ENCODE data around the gene C1orf226.

Gene C1orf226

GRCh38 chr1:162381383-162381782, at the start of gene C1orf226:
Gene C1orf226 (plus strand): TSS chr1:162381728. CDS start chr1:162381902, 174 bp downstream.
- TF ChIP-seq BACH2 (CRISPR knock-in tag; IDR thresholded peaks at IDR 0.05; ENCODE audit: borderline replicate concordance) (no peak), TOX (CRISPR knock-in tag; IDR thresholded peaks at IDR 0.05; ENCODE audit: borderline replicate concordance) (no peak), ZC3H10 (CRISPR knock-in tag; IDR thresholded peaks at IDR 0.05) (no peak), ZFP3 (CRISPR knock-in tag; IDR thresholded peaks at IDR 0.05) (no peak), OSR1 (CRISPR knock-in tag; IDR thresholded peaks at IDR 0.05) (no peak), ZNF565 (CRISPR knock-in tag; conservative IDR thresholded peaks at IDR 0.05; ENCODE audit: low read depth) (no peak), RARB (CRISPR knock-in tag; IDR thresholded peaks at IDR 0.05) (no peak), ZFP30 (CRISPR knock-in tag; IDR thresholded peaks at IDR 0.05) (no peak), PATZ1 (CRISPR knock-in tag; IDR thresholded peaks at IDR 0.05; ENCODE audit: borderline replicate concordance) (no peak), ESRRG (CRISPR knock-in tag; IDR thresholded peaks at IDR 0.05) (no peak), ZNF8 (CRISPR knock-in tag; IDR thresholded peaks at IDR 0.05) (no peak), ARNTL (CRISPR knock-in tag; IDR thresholded peaks at IDR 0.05; ENCODE audit: borderline replicate concordance, low read depth) (no peak), TCF4 (CRISPR knock-in tag; IDR thresholded peaks at IDR 0.05; ENCODE audit: borderline replicate concordance) (no peak), PPARA (CRISPR knock-in tag; IDR thresholded peaks at IDR 0.05; ENCODE audit: borderline replicate concordance) (no peak)
- ATAC-seq = no peak

GRCh38 chr1:162333991-162334390, 47.5 kb upstream of the C1orf226 start:
- ATAC-seq = no peak

GRCh38 chr1:162335126-162335525, 46.4 kb upstream of the C1orf226 start:
- no peak for ATAC-seq
- TF ChIP-seq ZC3H10 (CRISPR knock-in tag; IDR thresholded peaks at IDR 0.05) (no peak), TSHZ2 (CRISPR knock-in tag; IDR thresholded peaks at IDR 0.05) (no peak), PATZ1 (CRISPR knock-in tag; IDR thresholded peaks at IDR 0.05; ENCODE audit: borderline replicate concordance) (no peak), ARNTL (CRISPR knock-in tag; IDR thresholded peaks at IDR 0.05; ENCODE audit: borderline replicate concordance, low read depth) (no peak), SNAI2 (CRISPR knock-in tag; IDR thresholded peaks at IDR 0.05) (no peak), GLIS3 (CRISPR knock-in tag; IDR thresholded peaks at IDR 0.05) (no peak), POU6F1 (CRISPR knock-in tag; IDR thresholded peaks at IDR 0.05; ENCODE audit: borderline replicate concordance, low read depth) (no peak), RARB (CRISPR knock-in tag; IDR thresholded peaks at IDR 0.05) (no peak), CSRNP3 (CRISPR knock-in tag; IDR thresholded peaks at IDR 0.05) (no peak), TCF4 (CRISPR knock-in tag; IDR thresholded peaks at IDR 0.05; ENCODE audit: borderline replicate concordance) (no peak), OSR1 (CRISPR knock-in tag; IDR thresholded peaks at IDR 0.05) (no peak)

More at GRCh38 chr1:162333991-162334390, 47.5 kb upstream of the C1orf226 start:
- TF ChIP-seq CREB5 (CRISPR knock-in tag; IDR thresholded peaks at IDR 0.05; ENCODE audit: low read depth) (no peak), ZNF70 (CRISPR knock-in tag; IDR thresholded peaks at IDR 0.05) (no peak), ZC3H10 (CRISPR knock-in tag; IDR thresholded peaks at IDR 0.05) (no peak), PPARA (CRISPR knock-in tag; IDR thresholded peaks at IDR 0.05; ENCODE audit: borderline replicate concordance) (no peak), CSRNP3 (CRISPR knock-in tag; IDR thresholded peaks at IDR 0.05) (no peak)

All from SK-N-SH treated with all-trans-retinoic acid at 6 μM for 48 hours (cell line).